PFSK-1 (cell line): Measurements from ENCODE around the gene SEMA3D.

Experiments used
- FOXP2 ChIP-seq: optimal IDR thresholded peaks from 2 replicates; pipeline ENCODE3; 2011; ENCODE audit warnings: borderline replicate concordance, control low read depth, inconsistent platforms; ENCODE audit not compliant: insufficient read depth; ENCODE audit errors: extremely low read length, extremely low read depth
- POLR2AphosphoS5 ChIP-seq: IDR thresholded peaks from 2 replicates; pipeline ENCODE4 v1.6.1; 2012; ENCODE audit warnings: low read depth, mild to moderate bottlenecking, control low read depth, low read length, moderate library complexity
- SIN3A ChIP-seq: IDR thresholded peaks from 2 replicates; pipeline ENCODE4 v1.6.1; 2012; ENCODE audit warnings: mild to moderate bottlenecking, low read length, moderate library complexity, borderline replicate concordance; ENCODE audit not compliant: insufficient read depth
- TAF1 ChIP-seq: IDR thresholded peaks from 2 replicates; pipeline ENCODE4 v1.6.1; 2012; ENCODE audit warnings: low read length, control low read depth, borderline replicate concordance; ENCODE audit not compliant: insufficient read depth
- TF ChIP-seq, protein P1 (sequence below), 2 experiments: IDR thresholded peaks; 2 replicates each; pipeline versions ENCODE4 v1.6.1 to v1.8.0; 2011 to 2012; ENCODE audit warnings: low read depth in 2 of 2, low read length in 2 of 2, control low read depth in 1 of 2, inconsistent platforms in 1 of 2, mild to moderate bottlenecking in 1 of 2, moderate library complexity in 1 of 2; ENCODE audit not compliant: insufficient read depth in 1 of 2

DNA sequence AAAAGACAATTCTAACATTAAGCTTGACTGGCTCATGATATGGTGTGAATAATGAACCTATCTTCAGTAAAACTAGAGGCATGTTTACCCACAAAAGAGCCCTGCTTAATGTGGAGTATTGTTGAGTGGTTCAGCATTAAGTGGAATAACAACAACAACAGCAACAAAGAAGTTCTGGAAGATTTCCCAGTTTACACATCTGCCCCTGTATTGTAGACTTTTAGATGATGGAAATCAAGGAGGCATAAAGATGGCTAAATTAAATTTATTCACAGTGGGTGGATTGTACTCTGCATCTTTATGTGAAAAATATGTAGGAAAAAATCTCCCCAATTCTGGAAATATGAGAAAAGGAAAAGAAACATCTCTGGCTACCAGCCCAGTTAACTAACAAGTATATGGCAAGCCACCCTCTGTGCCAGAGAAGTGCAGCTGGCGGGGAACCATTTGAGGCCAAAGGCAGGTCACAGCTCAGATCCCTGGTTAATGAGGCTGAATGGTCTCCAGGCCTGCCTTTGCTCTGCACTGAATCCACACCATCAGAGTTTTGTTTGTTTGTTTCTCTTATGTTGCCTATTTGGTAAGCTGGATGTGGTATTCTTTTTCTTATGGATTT, 186.0 kb downstream of the SEMA3D start:
- TF ChIP-seq POLR2AphosphoS5 (no peak), TAF1 (no peak), FOXP2 (no peak), SIN3A (no peak)
- TF ChIP-seq, protein P1, sequence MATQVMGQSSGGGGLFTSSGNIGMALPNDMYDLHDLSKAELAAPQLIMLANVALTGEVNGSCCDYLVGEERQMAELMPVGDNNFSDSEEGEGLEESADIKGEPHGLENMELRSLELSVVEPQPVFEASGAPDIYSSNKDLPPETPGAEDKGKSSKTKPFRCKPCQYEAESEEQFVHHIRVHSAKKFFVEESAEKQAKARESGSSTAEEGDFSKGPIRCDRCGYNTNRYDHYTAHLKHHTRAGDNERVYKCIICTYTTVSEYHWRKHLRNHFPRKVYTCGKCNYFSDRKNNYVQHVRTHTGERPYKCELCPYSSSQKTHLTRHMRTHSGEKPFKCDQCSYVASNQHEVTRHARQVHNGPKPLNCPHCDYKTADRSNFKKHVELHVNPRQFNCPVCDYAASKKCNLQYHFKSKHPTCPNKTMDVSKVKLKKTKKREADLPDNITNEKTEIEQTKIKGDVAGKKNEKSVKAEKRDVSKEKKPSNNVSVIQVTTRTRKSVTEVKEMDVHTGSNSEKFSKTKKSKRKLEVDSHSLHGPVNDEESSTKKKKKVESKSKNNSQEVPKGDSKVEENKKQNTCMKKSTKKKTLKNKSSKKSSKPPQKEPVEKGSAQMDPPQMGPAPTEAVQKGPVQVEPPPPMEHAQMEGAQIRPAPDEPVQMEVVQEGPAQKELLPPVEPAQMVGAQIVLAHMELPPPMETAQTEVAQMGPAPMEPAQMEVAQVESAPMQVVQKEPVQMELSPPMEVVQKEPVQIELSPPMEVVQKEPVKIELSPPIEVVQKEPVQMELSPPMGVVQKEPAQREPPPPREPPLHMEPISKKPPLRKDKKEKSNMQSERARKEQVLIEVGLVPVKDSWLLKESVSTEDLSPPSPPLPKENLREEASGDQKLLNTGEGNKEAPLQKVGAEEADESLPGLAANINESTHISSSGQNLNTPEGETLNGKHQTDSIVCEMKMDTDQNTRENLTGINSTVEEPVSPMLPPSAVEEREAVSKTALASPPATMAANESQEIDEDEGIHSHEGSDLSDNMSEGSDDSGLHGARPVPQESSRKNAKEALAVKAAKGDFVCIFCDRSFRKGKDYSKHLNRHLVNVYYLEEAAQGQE (IDR thresholded peaks at IDR 0.05; ENCODE audit: insufficient read depth in 1 of 2, low read depth in 2 of 2, low read length in 2 of 2), result no peak
